SK-N-SH treated with all-trans-retinoic acid at 6 μM for 48 hours (cell line): ENCODE measurements around the gene FRMD5.

Experiments
- CSDC2 ChIP-seq: fragments of 250-450 bp; sonication (Bioruptor Pico); IDR thresholded peaks from 2 replicates; pipeline ENCODE4 v1.5.0; 2020; ENCODE audit warnings: mild to moderate bottlenecking, moderate library complexity
- ISL1 ChIP-seq: fragments of 250-450 bp; sonication (Bioruptor Pico); IDR thresholded peaks from 2 replicates; pipeline ENCODE4 v2.1.2; 2022; ENCODE audit warnings: mild to moderate bottlenecking, moderate library complexity
- SNAI2 ChIP-seq: fragments of 250-450 bp; sonication (Bioruptor Pico); IDR thresholded peaks from 2 replicates; pipeline ENCODE4 v1.5.0; 2020; ENCODE audit warnings: mild to moderate bottlenecking, moderate library complexity

- TF ChIP-seq CSDC2 (CRISPR knock-in tag): no peak
- TF ChIP-seq ISL1 (CRISPR knock-in tag): 0 out of 2 replicates have a peak, but pooled peaks have one; percentile 33
- TF ChIP-seq SNAI2 (CRISPR knock-in tag): no peak
These were observed 161.2 kb downstream of the FRMD5 start for GRCh38 chr15:44033894-44034293.
